SKM-1 treated with dmso at 0.1 percent for 144 hours (cell line): ENCODE data around the gene KCNC4.
A peak's percentile ranks its signal among the peaks of the same experiment; 100 is the strongest.

Experiments used
- DNase-seq: peaks from one replicate; lab custom pipeline; 2025; ENCODE audit not compliant: unreplicated experiment; lab: John Stamatoyannopoulos, UW

Gene KCNC4

GRCh38 chr1:110209715-110210603 lies at the start of gene KCNC4:
KCNC4 (plus strand) TSS chr1:110210314; CDS start chr1:110211500, 1,186 bp downstream.
- peak; percentile 63 for DNase-seq

- DNase-seq = no peak
These were observed 49.5 kb upstream of the KCNC4 start for GRCh38 chr1:110160538-110161100.

DNA sequence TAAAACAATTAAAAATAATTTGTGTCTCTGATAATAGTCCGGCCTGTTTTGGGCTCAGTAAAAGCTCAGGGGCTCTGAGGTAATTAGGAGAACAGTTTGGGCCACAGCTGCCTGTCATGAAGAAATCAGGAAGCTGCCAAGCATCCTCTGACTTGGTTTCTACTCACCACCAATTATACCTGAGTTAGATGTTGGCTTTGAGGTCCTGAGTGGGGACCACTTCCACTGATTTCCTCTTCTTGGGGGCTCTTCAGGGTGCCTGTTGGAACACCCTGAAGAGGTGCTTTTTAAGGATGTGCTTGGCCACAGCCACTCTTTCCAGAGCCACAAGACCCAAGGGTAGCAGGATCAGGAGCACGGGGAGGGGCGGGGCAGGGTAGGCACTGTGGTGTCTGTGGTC lies 48.9 kb upstream of the KCNC4 start:
- no peak for DNase-seq

- no peak for DNase-seq
These were observed 48.3 kb upstream of the KCNC4 start for GRCh38 chr1:110161849-110162248.

GRCh38 chr1:110163591-110163990 lies 46.5 kb upstream of the KCNC4 start:
- no peak for DNase-seq

GRCh38 chr1:110164725-110165350 lies 45.3 kb upstream of the KCNC4 start:
- no peak for DNase-seq

- DNase-seq = no peak
These were observed 44.3 kb upstream of the KCNC4 start for GRCh38 chr1:110165761-110166231.

GRCh38 chr1:110166861-110167260 lies 43.3 kb upstream of the KCNC4 start:
- DNase-seq = no peak

DNA sequence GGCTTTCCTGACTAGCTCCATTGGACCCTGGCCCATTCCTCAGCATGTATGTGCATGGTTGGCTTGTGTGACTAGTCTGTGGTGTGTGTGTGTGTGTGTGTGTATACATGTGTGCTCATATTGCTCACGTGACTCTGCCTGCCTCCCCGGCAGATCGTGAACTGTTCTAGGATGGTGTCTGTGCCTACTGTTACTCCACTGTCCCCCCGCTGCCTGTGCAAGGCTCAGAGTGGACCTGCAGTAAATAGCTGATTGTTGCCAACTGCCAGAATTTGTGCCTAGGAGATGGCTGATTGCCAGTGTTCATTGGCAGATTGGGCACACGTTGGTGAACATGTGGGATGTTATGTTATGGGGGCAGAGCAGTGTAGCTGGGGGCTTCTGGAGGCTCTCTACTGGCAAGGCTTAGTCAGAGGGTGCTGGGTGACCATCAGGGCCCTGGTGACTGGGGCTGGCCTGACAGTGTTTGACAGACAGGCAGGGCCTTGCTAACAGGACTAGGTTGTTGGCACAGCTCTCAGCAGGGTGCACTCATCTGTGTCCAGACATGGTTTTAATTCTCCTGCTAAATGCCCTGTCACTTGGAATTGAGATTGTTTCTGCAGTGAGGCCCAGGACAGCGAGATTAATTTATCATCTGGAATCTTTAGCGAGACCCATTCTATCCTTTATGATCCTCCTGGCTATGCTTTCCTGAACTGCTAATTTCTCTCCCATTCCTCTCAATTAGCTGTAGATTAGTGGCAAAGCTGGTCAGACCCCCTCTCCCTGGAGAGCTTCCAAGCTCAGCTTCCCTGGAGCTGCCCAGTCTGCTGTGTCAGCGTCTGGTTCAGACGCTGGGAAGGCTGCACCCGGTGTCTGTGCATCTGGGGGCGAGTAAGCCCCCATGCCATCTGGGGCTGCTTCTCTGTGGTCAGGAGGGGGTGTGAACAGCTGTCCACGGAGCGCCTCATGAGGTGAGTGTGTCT lies 39.1 kb upstream of the KCNC4 start:
- DNase-seq = no peak

GRCh38 chr1:110172001-110172400 lies 38.1 kb upstream of the KCNC4 start:
- no peak for DNase-seq

- no peak for DNase-seq
These were observed 36.5 kb upstream of the KCNC4 start for GRCh38 chr1:110173466-110174105.

GRCh38 chr1:110174961-110175360 lies 35.2 kb upstream of the KCNC4 start:
- no peak for DNase-seq

GRCh38 chr1:110176299-110176956 lies 33.7 kb upstream of the KCNC4 start:
- DNase-seq = no peak

- no peak for DNase-seq
These were observed 32.3 kb upstream of the KCNC4 start for GRCh38 chr1:110177775-110178174.

GRCh38 chr1:110183642-110184167 lies 26.4 kb upstream of the KCNC4 start:
- DNase-seq = no peak

DNA sequence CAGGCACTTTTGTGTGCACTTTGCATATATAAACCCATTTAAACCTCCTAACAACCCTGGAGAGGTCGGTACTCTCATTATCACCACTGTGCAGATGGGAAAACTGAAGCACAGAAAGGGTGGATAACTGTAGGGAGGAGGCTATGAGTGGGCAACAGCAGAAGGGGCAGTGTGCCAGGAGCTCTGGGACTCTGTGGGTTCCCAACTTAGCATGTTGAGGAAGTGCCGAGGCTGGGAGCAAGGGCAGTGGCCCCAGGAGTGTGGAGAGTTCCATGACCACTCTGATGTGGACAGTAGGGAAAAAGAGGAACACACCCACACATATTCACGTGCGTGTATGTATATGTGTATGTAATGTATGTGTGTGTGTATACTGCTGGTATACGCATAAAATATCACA lies 25.7 kb upstream of the KCNC4 start:
- no peak for DNase-seq

GRCh38 chr1:110185181-110185580 lies 24.9 kb upstream of the KCNC4 start:
- no peak for DNase-seq

GRCh38 chr1:110186558-110186957 lies 23.6 kb upstream of the KCNC4 start:
- no peak for DNase-seq

DNA sequence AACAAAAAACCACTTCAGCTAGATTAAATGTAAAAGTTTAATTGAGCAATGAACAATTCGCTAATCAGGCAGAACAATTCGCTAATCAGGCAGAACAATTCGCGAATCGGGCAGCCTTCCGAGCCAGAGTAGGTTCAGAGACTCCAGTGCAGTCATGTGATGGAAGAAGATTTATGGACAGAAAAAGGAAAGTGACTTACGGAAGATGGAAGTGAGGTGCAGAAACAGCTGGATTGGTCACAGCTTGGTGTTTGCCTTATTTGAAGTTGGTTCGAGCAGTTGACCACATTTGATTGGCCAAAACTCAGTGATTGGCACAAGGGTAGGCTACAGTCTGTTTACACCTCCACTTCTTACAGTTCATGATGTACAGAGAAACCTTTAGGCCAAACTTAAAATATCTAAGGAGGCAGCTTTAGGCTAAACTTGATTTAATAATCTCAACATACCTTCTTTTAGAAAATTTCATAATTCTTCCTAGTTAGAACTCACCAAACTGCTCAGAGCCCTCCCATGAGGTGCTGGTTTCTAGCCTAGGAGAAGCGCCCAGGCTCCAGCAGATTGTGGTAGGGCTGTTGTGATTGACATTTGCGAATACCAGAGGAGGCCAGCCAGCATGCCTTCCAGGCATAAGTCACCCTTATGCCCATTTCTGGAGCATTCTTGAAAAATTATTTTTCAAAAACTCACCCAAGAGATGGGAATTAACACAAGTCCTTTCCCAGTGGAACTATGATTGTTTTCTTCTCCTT lies 22.8 kb upstream of the KCNC4 start:
- no peak for DNase-seq
